Measurements from ENCODE around the gene HOXD11. TPM values are rescaled to one million over a fixed set of nuclear protein-coding genes. Genes with fewer than 3 reads are reported as not detected.
A peak's percentile ranks its signal among the peaks of the same experiment; 100 is the strongest.

HOXD11 gene
- total RNA-seq, 4 donors from 2014 or later: not detected

DNA sequence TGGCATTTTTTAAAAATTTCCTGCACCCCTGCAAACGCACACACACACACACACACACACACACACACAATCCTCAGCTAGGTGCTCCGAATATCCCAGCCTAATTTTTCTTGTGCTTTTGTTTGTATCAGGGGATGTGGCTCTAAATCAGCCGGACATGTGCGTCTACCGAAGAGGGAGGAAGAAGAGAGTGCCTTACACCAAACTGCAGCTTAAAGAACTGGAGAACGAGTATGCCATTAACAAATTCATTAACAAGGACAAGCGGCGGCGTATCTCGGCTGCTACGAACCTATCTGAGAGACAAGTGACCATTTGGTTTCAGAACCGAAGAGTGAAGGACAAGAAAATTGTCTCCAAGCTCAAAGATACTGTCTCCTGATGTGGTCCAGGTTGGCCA is 12.7 kb upstream of the HOXD11 start:
- peaks cover 47 to 100% (median 84%) of the 10 kb centered on the region in 4 donors for H3K27me3 ChIP-seq
- DNase-seq: no peak
- WGBS, 2 donors: 3 to 11% methylated on average over 9 to 12 of the region's 12 CpGs
- no peak overlapping the region for H3K27ac ChIP-seq
- no peak overlapping the region for H3K4me3 ChIP-seq
- no peaks in the 10 kb centered on the region for H3K36me3 ChIP-seq
- no peak for TF ChIP-seq POLR2A (IDR thresholded peaks at IDR 0.05)
- TF ChIP-seq, protein P1, sequence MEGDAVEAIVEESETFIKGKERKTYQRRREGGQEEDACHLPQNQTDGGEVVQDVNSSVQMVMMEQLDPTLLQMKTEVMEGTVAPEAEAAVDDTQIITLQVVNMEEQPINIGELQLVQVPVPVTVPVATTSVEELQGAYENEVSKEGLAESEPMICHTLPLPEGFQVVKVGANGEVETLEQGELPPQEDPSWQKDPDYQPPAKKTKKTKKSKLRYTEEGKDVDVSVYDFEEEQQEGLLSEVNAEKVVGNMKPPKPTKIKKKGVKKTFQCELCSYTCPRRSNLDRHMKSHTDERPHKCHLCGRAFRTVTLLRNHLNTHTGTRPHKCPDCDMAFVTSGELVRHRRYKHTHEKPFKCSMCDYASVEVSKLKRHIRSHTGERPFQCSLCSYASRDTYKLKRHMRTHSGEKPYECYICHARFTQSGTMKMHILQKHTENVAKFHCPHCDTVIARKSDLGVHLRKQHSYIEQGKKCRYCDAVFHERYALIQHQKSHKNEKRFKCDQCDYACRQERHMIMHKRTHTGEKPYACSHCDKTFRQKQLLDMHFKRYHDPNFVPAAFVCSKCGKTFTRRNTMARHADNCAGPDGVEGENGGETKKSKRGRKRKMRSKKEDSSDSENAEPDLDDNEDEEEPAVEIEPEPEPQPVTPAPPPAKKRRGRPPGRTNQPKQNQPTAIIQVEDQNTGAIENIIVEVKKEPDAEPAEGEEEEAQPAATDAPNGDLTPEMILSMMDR (IDR thresholded peaks at IDR 0.05): no peak
- no peaks in the 10 kb centered on the region for H3K9me3 ChIP-seq
- intact Hi-C loops (cut with DNase I): loop anchor here (10.0 kb wide), 1 partner anchor 410 kb away; no protein-coding TSS in a partner anchor
- H3K4me1 ChIP-seq: peaks cover 26 to 53% (median 30%) of the 10 kb centered on the region in 3 donors

- Histone ChIP-seq H3K4me1 (peaks cover 26 to 64% (median 30%) of the 10 kb centered on the region in 3 donors), H3K27me3 (peaks cover 54 to 100% (median 85%) of the 10 kb centered on the region in 4 donors), H3K36me3 (no peaks in the 10 kb centered on the region), H3K4me3 (no peak overlapping the region), H3K9me3 (no peaks in the 10 kb centered on the region), H3K27ac (no peak overlapping the region)
- DNase-seq: no peak
- TF ChIP-seq POLR2A (IDR thresholded peaks at IDR 0.05): no peak
- TF ChIP-seq, protein P1 (IDR thresholded peaks at IDR 0.05): no peak
- intact Hi-C loops (cut with DNase I): loop anchor here (10.0 kb wide), 1 partner anchor 411 kb away; no protein-coding TSS in a partner anchor
- 13 to 23% methylated on average over 5 of the region's 5 CpGs for WGBS, 2 donors
Measured at GRCh38 chr2:176095421-176095820, 11.7 kb upstream of the HOXD11 start.

DNA sequence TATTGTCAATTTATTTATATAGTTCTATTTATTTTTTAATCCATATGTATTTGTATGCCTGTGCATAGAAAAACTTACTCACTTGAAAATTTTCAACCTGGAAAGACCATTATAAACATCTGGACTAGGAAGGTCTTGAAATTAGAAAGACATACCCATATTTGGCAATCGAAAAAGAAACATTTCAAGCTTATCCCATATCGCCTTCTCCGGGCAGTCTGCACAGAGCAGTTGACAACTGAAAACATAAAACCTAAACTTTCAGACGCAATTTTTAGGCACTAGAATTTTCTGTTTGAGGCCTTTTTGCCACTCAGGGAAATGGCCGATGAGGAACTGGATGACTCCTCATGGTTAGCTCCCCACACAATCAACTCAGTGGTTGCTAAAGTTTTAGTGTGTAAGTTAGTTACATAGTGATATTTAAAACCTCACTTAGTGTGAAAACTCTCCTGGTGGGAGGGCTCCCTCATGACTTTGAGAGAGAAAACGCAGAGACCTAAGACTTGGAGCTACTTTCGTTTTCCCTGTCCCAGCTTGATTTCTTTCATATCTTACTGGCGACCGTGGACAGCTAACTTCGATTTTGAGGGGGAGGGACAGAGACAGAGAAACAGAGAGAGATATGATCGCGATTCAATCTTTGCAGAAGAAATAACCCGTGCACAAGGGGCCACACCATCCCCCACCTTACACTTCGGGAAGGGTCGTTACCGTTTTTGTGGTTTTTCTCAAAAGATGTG is 10.7 kb upstream of the HOXD11 start:
- DNase-seq: no peak
- H3K9me3 ChIP-seq: no peaks in the 10 kb centered on the region
- peaks cover 26 to 66% (median 30%) of the 10 kb centered on the region in 3 donors for H3K4me1 ChIP-seq
- no peaks in the 10 kb centered on the region for H3K36me3 ChIP-seq
- H3K4me3 ChIP-seq: peak overlapping the region in 3 of 4 donors; percentile 28 to 63 (median 40)
- peaks cover 57 to 100% (median 85%) of the 10 kb centered on the region in 4 donors for H3K27me3 ChIP-seq
- intact Hi-C loops (cut with DNase I): loop anchor here (10.0 kb wide), 1 partner anchor 412 kb away; no protein-coding TSS in a partner anchor
- H3K27ac ChIP-seq: no peak overlapping the region
- 8 to 11% methylated on average over 16 of the region's 16 CpGs for WGBS, 2 donors
- TF ChIP-seq, protein P1 (IDR thresholded peaks at IDR 0.05): no peak
- TF ChIP-seq POLR2A (IDR thresholded peaks at IDR 0.05): no peak

- Histone ChIP-seq H3K27ac (no peak overlapping the region), H3K4me1 (peaks cover 26 to 59% (median 30%) of the 10 kb centered on the region in 3 donors), H3K9me3 (no peaks in the 10 kb centered on the region), H3K4me3 (peak overlapping the region; percentile 10 to 63 (median 34)), H3K36me3 (no peaks in the 10 kb centered on the region), H3K27me3 (peaks cover 56 to 100% (median 84%) of the 10 kb centered on the region in 4 donors)
- intact Hi-C loops (cut with DNase I): loop anchor here (10.0 kb wide), 1 partner anchor 412 kb away; no protein-coding TSS in a partner anchor
- no peak for TF ChIP-seq POLR2A (IDR thresholded peaks at IDR 0.05)
- TF ChIP-seq, protein P1 (IDR thresholded peaks at IDR 0.05): peak; percentile 54 to 86 (median 67)
- 1 to 3% methylated on average over 17 to 40 of the region's 45 CpGs for WGBS, 2 donors
- no peak for DNase-seq
Measured at GRCh38 chr2:176096986-176097819, 9.9 kb upstream of the HOXD11 start.

Data from esophagus squamous epithelium (tissue), 5 donors.